Stimulated activated CD4-positive, alpha-beta T cell treated with anti-CD3 and anti-CD28 coated beads, Interleukin-12 subunit alpha, Interleukin-12 subunit beta, amount 100 ng/mL, for 4 hours (primary cell): Measurements from ENCODE around the gene HIVEP1.

Experiments used
- DNase-seq: peaks from one replicate; pipeline ENCODE4 v3.0.0-alpha.2; 2020

The HIVEP1 gene

DNA sequence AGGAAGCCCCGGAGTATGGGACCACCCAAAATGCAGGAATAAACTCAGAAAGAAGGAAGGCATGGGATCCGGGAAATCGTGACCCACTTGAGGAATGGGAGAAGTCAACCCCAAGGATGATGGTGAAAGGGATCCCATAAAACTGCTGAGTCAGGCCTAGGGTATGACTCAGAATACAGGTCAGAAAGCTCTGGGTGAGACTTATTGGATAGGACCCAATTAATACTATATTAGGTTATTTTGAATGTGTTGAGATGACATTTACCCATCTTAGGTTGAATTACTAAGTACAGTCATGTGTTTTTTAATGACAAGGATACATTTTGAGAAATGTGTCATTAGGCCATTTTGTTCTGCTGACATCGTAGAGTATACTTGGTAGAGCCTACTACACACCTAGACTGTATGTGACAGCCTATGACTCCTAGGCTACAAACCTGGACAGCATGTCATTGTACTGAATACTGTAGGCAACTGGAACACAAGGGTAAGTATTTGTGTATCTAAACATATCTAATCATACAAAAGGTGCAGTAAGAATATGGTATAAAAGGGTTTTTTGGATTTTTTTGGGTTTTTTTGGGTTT lies 17.1 kb upstream of the HIVEP1 start:
- DNase-seq = no peak

DNA sequence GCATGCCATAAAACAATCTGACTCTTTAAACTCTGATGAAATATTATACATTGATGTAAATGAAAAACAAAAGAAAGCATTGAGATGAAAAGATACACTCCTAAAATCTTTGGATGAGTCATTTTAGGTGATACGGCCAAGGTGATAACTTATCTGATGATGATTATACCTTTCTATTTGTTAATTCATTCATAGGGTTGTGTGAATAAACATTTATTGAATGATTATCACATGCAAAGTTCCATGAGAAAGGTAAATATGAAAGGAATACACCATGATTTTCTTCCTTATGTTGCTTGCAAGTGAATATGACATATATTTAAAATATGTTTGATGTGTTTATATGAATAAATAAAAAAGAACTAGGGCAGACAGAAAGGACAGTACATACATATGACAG lies 15.4 kb upstream of the HIVEP1 start:
- DNase-seq = no peak

DNA sequence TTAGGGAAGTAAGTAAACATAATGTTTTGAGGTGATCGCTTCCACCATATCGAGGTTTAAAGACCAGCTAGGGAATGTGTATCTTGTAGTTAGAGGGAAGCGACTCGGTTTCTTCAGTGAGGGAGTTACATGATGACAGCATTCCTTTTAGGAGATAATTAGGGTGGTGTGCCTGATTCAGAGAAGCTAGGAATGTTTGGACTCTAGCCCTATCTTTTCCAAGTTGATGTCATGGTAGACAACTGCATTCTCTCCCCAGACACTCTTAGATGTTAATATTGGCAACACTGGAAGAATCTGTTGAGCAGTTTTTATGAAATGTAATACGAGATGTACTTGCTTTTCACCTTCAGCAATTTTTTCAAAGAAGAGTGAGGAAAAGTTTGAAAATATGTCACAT lies 12.9 kb upstream of the HIVEP1 start:
- no peak for DNase-seq

- DNase-seq = no peak
Measured at GRCh38 chr6:12000174-12000573, 11.9 kb upstream of the HIVEP1 start.

DNA sequence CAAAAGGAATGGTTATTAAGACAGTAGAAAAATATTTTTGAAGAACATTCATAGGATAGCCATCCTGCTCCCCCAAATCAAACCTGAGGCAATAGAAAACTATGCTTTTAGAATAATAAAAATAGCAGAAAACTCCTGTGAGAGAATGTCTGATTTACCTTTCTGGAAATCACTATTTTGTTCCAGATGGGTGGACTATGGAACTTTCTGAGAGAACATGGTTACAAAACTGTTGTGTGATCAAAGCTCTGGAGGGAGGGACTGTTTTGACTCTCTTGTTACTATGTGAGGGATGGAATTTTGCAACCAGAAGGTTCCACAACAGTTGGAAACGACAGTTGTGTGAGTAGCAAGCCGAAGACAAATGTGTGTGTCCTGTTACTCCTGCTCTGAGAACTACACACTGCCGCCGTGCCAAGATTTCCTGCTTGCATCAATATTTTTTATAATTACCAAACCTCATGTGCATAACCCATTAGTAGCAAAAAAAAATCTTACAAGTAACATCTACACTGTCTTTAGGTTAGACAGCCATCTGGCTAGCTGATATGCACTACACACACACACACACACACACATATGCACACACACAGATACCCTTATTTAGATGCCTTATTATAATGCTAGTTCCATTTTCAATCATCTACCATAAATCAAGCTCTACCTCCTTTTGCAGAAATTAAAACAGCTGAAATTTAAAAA lies 11.0 kb upstream of the HIVEP1 start:
- DNase-seq = no peak

GRCh38 chr6:12001706-12002435 lies 10.2 kb upstream of the HIVEP1 start:
- no peak for DNase-seq

DNA sequence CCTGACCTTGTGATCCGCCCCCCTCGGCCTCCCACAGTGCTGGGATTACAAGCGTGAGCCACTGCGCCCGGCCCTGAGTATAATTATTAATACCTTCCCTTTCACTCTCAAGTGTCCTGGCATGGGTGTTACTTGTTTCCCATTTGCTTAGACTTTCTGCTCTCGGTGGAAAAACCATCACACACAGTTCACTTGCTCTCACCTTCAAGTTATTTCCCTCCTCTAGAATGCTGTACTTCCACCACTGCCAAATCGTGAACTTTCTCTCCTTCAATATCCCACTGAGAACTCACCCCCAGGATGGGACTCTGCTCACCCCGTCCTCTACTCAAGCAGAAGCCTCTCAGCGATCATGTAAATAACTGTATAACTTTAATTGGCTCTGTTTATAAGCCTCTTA lies 4.6 kb upstream of the HIVEP1 start:
- no peak for DNase-seq

DNA sequence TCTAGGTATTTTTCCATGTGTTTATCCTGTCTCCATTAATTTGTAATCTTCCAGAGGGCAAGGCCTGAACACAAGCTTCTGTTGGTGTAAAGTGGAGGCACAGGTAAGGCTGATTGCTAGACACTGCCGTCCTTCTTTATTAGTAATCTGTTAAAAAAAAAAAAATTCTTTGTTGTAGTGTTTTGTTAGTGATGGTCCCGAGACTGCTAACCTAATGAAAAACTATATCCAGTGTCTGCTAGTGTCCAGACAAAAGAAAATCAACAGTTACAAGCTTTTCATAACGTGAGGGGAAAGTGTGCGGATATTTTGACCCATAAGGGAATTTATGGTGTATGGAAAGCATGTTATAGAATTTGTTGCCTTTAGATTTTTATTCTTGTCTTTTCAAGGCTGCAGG lies 4.2 kb upstream of the HIVEP1 start:
- no peak for DNase-seq

DNA sequence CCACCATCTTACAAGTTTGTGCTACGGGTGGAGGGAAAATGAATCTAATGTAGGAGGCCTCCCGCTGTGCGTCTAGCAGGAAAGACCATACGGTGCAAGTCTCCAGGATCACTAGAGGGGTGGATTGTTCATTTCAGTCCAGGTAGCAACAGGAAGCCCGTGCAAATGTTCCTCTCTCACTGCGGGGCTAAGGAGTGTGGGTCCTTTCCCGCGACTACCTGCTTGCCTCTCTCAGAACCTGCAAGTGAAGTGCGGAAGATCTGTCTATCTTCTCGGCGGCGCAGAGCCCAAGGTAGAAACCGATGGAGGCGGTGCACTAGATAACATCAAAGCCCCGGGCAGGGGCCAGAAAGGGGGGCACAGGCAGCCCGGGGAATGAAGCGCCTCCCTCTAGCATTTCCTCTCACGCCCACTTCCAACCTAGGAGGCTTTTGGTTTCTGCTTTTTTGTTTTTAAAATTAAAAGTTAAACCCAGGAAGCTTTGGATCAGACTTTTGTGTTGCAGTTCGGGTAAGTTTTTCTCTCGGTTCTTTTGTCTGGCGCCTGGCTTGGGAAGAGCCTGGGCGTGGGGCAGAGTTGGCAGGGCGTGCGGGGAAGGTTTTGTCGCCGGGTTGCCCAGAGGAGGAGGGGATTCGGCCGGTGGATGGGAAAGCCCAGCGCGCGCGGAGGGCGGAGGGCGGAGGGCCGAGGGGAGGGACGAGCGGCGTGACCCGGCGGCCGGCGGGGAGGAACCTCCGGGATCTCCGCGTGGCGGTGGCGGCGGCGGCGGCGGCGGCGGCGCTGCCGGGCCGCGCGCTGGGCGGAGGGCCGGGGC lies 3.5 kb upstream of the HIVEP1 start:
- peak; percentile 74 for DNase-seq

- DNase-seq = no peak
Measured at GRCh38 chr6:12009180-12009685, 2.9 kb upstream of the HIVEP1 start.

DNA sequence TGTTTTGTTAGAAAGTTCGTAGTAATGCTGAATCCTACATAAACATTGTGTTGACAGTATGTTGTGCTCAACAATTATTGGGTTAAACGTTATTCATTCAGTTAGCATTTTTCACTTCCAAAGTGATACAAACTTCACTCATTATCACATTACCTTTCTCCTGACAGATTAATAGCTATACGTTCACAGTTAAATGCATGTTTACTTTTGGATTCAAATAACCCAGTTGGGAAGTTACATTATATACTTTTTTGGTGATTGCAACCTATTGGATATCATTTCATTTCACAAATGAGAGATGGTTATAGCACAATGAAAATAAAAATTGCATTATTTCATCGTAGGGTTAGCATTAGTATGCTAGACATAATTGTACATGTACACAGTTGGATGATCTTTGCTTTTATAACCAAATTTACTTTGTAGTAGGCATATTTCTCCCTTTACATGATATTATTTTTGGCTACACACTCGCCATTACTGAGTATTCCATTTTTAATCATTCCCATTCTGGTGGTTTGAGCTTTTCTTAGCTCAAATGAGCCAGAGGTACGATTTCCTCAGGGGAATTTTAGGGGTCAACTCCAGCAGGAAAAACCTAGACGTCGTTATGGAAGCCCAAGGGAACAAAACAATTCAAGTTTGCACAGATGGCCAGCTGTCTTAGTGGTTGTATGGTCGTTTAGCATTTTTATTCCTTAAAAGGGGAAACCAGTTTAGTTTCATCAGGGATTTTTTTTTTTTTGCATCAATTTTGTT lies 2.1 kb upstream of the HIVEP1 start:
- no peak for DNase-seq

DNA sequence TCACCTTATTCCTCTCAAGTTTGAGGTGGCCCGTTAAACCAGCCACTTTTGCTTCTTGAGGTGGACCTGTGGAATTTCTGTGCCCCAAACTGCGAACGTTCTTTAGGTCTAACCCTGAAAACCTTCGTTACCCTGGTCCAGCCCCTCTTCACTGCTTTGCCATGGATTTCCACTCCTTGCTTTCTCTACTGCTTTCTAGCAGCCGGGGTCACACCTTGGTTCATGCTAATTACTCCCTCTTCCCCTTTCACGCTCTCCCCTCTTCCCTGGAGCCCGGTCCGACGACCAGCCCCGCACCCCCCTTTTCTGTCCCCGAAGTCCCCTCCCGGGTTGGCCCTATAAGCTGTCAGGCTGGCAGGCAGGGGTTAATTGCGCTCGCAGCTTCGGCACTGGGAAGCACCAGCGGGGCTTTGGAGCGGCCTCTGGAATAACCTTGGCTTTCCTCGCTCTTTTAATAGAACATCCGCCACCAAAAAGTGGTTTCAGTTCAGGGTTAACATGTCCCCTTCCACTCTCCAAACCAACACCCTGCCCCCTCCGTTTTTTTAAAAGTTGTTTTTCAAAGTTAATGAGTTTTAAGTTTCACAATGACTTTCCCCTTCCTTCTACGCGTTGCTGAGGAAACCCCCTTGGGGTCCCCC lies 1.4 kb upstream of the HIVEP1 start:
- DNase-seq = peak; percentile 25

- DNase-seq = peak; percentile 94
Measured at GRCh38 chr6:12011276-12012037, 655 bp upstream of the HIVEP1 start.

DNA sequence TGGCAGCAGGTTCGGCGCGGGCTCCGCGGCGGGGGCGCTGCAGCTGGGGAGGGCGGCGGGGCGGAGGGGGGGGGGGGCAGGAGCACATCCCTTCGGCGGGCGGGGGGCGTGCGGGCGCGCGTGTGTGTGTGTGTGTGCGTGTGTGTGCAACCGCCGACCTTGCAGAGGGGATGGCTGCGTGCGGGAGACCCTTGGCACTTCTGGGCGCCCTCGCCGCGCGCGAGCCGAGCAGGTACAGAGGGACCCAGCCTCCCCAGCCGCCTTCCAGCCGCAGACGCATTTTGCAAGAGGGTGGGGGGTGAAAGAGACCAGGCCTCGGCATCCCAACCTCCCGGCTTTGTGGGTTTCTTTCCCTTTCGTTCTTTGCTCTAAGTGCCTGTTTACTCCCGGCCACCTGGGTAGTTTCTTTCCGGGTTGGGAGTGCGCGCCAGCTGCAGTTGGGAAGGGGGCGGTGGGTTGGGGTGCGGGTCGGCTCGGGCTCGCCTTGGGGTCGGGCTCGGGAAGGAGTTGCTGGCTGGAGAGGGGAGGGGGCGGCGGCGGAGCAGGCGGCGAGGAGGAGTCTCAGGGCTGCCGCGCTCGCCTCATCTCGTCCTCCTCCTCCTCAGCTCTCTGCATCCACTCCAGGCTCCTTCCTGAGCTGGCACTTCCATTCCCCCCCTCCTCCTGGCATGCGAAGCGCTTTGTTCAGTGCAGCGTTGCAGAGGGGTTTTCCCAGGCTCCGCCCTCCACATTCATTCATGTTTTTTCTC lies 620 bp downstream of the HIVEP1 start:
- DNase-seq = peak; percentile 68

- DNase-seq = no peak
Measured at GRCh38 chr6:12013307-12013719, 1.2 kb downstream of the HIVEP1 start.

- no peak for DNase-seq
Measured at GRCh38 chr6:12014027-12014872, 2.1 kb downstream of the HIVEP1 start.

DNA sequence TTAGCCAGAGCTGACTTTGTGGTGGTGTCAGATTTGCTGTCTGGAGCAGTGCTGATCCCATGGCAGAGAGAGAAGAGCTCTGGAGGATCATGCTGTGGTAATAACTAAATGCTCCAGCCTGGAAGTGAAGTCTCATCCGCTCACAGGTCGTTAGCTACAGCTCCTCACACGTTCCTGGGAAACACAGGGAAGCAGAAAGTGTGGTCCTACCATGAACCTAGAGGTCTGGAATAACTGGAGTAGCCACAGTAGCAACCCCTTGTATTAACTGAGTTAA lies 2.7 kb downstream of the HIVEP1 start:
- DNase-seq = no peak

DNA sequence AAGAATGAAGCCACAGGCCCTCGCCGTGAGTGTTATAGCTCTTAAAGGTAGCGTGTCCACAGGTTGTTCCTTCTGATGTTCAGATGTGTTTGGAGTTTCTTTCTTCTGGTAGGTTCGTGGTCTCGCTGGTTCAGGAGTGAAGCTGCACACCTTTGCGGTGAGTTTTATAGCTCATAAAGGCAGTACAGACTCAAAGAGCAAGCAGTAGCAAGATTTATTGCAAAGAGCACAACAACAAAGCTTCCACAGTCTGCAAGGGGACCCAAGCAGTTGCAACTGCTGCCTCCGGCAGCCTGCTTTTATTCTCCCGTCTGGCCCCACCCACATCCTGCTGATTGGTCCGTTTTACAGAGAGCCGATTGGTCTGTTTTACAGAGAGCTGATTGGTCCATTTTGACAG lies 5.2 kb downstream of the HIVEP1 start:
- DNase-seq = no peak

DNA sequence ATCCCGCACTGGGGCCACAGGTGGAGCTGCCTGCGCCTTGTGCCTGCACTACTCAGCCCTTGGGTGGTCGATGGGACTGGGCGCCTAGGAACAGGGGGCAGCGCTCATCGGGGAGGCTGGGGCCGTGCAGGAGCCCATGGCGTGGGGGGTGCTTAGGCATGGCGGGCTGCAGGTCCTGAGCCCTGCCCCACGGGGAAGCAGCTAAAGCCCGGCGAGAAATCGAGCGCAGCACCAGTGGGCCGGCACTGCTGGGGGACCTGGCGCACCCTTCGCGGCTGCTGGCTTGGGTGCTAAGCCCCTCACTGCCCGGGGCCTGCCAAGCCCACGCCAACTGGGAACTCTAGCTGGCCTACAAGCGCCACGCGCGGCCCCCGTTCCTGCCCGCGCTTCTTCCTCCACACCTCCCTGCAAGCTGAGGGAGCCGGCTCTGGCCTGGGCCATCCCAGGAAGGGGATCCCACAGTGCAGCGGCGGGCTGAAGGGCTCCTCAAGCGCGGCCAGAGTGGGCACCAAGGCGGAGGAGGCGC lies 5.8 kb downstream of the HIVEP1 start:
- no peak for DNase-seq
